Peyer's patch (tissue), 4 donors: ENCODE measurements around the gene ZXDC.

Experiments
- POLR2A ChIP-seq, 2 donors: fragments of 450-650 bp; IDR thresholded peaks; one replicate each; pipeline ENCODE4 v1.5.1; 2017; ENCODE audit warnings: antibody characterized with exemption in 2 of 2, mild to moderate bottlenecking in 2 of 2, moderate library complexity in 2 of 2
- TF ChIP-seq, protein P1 (sequence below), 6 experiments: fragments of 450-650 bp in 4 of 6; fragments of 200-600 bp in 2 of 6; sonication (generic) in 1 of 6; IDR thresholded peaks; one replicate each; pipeline ENCODE4 v1.5.1; 2017 to 2019; ENCODE audit warnings: antibody characterized with exemption in 6 of 6, mild to moderate bottlenecking in 3 of 6, moderate library complexity in 1 of 6

DNA sequence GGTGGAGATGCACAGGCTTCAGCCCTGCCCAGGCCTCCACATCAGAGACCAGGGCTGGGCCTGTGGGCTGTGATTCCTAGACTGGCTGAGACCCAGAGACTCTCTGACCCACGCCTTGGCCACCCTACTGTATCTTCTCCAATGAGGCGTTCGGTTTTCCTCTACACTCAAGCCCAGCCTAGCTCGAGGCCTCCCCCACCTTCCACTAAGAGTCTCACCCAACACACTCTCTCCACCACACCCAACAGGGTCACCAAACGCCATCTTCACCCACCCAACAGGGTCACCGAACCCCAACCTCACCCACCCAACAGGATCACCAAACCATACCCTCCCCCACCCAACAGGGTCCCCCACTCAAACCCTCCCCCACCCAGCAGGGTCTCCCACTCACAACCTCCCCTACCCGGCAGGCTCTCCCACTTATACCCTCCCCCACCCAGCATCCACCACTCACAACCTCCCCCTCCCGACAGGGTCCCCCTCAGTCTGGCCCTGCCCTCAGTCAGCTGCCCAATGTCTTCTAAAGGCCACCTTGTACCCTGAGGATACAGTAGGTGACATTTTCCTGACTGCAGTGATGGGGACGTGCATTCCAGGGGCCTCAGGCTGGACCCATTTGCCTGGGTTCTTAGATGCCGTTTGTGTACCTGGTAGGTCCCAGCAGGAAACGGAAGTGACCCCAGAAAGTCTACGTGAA is 60.6 kb downstream of the ZXDC start:
- TF ChIP-seq POLR2A (IDR thresholded peaks at IDR 0.05): no peak
- TF ChIP-seq, protein P1, sequence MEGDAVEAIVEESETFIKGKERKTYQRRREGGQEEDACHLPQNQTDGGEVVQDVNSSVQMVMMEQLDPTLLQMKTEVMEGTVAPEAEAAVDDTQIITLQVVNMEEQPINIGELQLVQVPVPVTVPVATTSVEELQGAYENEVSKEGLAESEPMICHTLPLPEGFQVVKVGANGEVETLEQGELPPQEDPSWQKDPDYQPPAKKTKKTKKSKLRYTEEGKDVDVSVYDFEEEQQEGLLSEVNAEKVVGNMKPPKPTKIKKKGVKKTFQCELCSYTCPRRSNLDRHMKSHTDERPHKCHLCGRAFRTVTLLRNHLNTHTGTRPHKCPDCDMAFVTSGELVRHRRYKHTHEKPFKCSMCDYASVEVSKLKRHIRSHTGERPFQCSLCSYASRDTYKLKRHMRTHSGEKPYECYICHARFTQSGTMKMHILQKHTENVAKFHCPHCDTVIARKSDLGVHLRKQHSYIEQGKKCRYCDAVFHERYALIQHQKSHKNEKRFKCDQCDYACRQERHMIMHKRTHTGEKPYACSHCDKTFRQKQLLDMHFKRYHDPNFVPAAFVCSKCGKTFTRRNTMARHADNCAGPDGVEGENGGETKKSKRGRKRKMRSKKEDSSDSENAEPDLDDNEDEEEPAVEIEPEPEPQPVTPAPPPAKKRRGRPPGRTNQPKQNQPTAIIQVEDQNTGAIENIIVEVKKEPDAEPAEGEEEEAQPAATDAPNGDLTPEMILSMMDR (IDR thresholded peaks at IDR 0.05): no peak
